ENCODE results near the gene APC.
"Not testable (repeated sequence)": the region's sequence is repeated elsewhere in the genome, so short reads cannot be mapped to it uniquely, and the experiment has no call there.

Gene APC

DNA sequence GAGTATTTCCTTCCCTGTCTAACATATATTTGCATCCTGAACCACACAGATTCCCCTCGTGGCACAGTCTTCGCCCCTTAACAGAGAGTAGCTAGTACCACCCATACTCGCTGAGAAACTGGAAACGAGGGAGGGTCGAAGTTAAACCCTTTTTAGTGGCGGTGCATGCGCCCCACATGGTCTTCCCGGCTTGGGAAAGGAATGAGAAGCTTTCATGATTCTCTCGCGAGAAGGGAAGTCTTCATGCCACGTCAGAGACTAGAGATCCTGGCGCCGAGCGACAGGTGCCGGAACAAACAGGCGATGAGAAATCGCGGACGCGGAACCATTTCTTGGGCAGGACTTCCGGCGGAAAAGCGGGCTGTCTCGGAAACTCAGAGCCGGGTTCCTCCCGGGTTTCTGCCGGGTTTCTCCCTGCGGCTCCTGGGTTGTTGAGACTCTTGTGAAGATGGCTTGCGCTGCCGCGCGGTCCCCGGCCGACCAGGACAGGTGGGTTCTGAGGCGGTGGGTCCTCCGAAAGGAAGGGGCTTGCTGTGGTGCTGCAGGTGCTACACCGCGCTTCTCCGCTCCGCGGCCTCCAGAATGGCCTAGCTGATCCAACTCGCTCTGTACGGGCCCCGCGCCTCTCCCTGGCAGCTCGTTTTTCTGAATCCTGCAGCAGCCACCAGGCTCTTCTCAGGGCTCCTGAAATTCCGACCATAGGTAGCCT is 123.4 kb downstream of the APC start, which contains the start of gene SRP19:
Gene SRP19 (plus strand): TSS at position 359 of the 709 bp plus-strand sequence. CDS start 90 bp downstream, at position 449.
- DNase-seq, result peak; percentile 99

DNA sequence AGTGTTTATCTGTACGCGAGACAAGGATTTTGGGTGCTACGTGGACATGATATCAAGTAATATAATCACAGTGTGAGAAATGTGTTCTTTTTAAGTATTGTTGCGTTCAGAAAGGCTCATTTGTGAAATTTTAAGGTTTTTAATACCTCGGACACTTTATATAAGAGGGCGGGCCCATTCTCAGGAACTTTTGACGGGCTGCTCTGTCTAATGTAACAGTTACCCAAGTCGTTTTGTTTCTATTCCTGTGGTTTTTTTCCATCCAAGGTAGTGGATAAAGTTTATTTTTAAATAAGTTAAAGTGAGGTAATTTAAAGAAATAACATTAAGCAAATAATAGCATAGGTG is 123.9 kb downstream of the APC start:
- DNase-seq, result no peak

DNA sequence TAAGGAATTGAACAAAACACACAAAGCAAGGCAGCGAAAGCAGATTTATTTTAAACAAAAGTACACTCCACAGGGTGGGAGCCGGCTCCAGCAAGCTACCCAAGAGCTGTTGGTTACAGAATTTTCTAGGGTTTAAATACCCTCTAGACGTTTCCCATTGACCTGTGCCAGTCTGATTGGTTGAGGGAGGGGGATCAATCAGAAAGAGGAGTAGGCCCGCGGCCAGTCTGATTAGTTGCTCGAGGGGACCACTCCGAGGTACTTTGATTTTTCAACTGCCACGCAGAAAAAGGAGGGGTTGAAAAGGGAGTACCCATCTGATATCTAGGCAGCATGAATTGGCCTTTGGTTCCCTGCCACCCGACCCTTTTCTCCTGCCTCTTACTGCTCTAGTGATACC is 124.4 kb downstream of the APC start:
- DNase-seq, result no peak

DNA sequence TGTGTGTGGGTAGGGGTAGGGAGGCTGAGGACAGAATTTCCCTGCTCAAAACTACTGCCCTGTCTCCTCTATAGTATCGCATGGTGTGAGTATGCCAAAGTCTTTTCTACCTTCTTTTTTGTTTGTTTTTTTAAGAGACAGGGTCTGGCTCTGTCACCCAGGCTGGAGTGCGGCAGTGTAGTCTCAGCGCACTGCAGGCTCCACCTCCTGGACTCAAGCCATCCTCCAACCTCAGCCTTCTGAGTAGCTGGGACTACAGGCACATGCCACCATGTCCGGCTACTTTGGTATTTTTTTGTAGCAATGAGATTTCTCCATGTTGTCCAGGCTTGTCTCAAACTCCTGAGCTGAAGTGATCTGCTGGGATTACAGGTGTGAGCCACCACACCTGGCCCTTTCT is 125.9 kb downstream of the APC start:
- DNase-seq, result no peak

DNA sequence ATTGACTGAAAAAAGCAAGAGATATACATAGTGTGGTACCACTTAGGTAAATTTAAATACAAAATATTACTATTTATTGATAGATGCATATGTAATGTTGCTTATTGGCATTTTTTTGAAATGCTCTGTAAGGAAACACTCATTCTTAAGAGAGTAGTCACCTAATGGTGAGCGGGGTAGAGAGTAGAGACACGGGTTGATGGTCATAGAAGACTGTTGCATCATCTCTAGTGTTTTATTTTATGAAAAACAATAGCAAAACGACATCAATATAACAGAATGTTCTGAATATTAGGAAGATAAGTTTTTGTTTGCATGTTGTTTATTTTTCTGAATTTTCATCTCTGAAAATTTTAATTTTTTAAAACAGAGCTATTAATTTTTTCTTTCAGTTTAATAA is 127.4 kb downstream of the APC start:
- no peak for DNase-seq

DNA sequence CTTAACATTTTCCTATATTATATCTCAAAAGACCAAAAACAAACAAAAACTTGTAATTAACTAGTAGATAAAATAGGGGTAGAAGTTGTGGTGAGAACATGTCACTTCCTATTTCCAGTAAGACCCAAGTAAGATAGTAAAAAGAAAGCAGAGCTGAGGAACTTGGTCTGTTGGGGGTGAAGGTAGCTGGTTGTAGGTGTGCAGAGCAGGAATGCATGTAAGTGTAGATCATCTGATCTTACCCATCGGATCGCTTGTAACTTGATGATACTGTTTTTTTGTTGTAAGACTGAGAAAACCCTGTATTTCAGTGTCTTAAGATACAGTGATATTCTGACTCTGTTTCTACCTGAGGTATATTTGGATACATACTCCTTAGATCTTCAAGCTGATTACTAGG is 129.1 kb downstream of the APC start:
- no peak for DNase-seq

DNA sequence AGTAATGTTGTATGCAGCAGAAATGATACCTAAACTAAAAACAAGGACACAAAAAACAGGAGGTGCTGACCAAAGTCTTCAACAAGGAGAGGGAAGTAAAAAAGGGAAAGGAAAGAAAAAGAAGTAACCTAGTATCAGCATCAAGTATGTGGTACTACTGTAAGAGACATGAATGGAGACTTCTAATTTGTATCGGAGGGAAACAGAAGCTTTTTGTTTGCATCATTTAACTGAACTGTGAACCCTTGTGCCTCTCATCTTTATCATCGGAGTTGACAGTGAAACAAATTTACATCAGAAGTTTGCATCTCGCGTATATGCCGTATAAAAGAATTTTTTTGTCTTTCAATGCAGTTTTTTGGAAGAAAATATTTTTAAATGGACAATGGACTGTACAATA is 129.7 kb downstream of the APC start:
- DNase-seq, result no peak

DNA sequence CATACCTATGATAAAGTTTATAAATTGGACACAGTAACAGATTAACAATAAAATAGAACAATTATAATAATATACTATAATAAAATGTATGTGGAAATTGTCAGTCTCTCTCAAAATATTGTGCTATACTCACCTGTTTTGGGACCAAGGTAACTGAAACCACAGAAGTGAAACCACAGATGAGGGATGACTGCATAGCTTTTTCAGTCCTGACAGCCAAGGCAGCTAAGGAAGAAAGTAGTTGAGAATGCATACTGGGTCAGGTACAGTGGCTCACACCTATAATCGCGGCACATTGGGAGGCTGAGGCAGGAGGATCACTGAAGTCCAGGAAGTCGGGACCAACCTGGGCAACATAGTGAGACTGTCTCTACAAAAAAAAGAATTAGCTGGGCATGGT is 132.3 kb downstream of the APC start:
- DNase-seq, result no peak

DNA sequence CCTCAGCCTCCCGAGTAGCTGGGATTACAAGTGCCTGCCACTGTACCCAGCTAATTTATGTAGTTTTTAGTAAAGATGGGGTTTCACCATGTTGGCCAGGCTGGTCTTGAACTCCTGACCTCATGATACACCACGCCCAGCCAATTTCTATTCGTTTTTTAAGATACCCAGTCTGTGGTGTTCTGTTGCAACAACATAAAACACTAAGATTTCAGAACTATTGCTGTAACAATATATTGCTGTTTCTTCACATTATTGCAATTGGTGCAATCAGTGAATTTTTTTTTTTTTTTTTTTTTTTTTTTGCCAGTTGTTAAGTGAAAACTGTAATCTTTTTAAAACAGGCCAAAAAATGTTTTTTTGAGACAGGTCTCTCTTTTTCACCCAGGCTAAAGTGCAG is 133.3 kb downstream of the APC start:
- no peak for DNase-seq

DNA sequence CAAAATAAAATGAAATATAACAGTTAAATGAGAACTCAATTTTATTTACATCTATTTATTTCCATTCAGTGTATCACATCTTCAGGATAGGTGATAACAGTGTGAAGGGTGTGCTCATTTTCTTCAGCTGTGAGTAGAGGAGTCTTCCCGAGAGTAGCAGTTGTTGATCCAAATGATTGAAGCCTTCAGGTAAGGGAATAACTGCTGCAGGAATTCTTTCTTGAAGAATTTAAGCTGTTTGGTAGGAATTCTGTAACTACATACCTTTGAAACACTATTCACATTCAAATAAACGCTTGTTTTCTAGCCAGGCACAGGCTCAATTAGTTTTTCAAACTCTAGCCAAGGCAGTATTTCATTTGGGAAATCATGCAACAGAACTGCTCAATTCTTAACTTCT is 138.7 kb downstream of the APC start:
- DNase-seq, result no peak

DNA sequence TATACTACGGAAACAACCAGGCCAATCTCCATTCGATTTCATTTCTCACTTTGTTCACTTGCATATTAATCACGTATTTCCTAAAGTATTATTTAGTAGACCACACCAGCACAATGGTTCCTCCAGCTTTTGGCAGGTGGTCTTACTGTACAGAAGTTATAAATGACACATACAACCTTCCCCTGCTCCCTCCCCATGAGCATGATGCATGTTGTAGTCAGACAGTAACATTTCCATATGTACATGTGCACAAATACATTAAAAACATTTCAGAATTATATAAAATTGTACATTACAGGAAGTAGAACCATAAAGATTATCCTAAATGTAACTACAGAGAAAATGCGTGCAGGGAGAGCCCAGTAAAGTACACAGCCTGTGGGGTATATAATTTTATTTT is 140.4 kb downstream of the APC start:
- no peak for DNase-seq

DNA sequence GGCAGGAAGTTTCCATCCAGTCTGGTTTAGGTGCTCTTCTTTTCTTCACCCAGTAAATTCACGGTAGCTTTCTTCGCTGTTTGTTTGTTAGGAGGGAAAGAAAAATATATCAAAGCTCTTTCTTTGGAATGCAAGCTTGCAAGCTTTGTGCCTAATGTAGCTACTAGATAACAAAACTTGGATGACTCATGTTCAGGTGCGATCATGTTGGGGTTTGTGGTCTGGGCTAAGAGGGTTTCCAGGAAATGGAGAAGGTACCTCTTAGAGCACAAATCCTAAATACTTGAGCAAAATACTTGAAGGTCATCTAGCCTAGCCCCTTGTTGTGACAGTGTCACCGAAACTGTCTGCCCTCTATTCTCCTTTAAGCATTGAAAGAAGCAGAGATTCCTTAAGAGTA is 141.1 kb downstream of the APC start:
- DNase-seq, result peak; percentile 49

DNA sequence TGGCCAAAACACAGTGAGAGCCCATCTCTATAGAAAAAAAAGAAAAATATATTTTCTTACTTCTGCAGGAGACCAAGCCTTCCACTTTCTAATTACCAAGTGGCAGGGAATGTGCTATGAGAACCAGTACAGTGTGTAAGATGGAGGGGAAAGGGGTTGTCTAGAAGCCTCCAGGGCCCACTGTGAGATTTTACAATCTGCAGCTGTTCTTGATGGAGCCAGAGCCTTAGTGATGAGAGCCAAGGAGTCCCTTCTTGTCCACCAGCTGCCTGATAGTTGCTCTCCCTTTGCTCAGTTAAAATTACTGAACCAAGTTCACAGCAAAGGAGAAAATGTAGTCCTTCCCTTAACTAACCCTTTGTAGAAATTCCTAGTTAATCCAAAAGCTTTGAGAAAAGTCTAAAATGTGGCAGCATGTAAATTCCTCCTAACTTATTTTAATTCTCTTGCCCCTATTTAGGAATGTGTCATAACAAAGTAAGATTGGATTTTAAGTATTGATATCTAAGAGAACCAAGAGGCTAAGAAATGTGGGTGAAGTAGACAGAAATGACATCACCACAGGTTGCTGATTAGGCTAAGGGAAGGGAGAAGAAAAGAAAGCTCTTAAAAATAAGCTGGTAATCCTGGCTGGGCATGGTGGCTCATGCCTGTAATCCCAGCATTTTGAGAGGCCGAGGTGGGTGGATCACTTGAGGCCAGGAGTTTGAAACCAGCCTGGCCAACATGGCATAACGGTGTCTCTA is 142.7 kb downstream of the APC start:
- no peak for DNase-seq

DNA sequence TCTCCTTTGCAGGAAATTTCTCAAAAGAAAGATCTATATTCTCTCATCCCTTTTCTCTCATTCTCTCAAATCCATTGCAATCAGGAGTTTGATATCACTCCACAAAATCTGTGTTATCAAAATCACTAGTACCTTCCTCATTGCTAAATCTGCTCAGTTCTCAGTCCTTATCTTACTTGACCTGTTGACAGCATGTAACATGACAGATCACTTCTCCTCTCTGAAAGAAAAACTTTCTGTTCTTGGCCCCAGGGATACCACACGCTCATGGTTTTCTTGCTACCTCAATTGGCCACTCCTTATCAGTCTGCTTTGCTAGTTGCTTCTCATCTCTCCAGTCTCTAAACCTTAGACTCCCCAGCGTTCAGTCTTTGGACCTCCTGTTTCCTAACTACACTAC is 145.5 kb downstream of the APC start:
- DNase-seq, result peak; percentile 37

DNA sequence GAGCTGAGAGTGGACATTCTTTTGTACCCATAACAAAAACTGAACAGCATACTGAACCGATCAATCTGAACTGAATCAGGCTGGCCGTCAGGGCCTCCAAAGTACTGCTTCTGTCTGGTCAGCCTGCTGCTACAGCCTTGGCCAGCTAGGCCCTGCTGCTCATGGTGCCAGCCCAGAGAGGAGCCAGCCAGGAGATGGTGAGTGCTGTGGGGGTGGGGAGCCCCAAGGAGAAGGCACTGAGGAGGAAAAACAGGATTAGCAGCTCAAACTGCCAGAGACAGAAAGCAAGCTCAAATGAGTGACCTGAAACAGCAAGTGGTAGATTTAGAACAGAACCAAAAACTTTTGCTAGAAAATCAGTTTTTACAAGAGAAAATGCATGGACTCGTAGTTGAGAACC is 147.3 kb downstream of the APC start:
- no peak for DNase-seq

DNA sequence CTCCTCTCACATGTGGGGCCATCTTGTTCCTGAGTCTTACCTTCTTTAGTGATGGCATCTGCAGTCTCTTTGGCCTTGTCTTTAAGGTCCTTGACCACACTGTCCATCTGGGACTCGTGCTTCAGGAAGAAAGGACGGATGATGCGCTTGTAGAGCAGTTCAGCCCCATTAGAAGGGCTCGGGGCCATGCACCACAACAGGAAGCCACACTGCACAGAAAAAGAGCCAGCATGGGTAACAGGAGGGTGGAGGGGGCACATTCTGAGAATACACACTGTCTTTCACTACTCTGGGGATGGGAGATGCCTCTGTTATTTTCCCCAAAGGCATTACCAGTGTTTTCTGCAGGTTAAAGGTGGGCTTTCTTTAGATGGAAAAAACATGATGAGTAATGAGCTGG is 149.3 kb downstream of the APC start:
- DNase-seq, result no peak

DNA sequence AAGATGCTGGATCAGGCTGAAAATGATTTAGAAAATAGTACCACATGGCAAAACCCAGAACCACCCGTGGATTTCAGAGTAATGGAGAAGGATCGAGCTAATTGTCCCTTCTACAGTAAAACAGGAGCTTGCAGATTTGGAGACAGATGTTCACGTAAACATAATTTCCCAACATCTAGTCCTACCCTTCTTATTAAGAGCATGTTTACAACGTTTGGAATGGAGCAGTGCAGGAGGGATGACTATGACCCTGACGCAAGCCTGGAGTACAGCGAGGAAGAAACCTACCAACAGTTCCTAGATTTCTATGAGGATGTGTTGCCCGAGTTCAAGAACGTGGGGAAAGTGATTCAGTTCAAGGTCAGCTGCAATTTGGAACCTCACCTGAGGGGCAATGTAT is 154.4 kb downstream of the APC start:
- not testable (repeated sequence) for DNase-seq

DNA sequence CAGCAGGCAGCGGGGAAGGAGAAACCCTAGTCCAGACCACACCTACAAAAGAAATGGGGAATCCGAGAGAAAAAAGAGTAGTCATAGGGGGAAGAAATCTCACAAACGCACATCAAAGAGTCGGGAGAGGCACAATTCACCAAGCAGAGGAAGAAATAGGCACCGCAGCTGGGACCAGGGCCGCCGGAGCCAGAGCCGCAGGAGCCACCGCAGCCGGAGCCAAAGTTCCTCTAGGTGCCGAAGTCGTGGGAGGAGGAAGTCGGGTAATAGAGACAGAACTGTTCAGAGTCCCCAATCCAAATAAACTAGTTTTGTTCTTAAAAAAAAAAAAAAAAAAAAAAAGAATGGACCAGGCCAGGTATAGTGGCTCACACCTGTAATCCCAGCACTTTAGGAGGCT is 155.1 kb downstream of the APC start:
- DNase-seq, result no peak

DNA sequence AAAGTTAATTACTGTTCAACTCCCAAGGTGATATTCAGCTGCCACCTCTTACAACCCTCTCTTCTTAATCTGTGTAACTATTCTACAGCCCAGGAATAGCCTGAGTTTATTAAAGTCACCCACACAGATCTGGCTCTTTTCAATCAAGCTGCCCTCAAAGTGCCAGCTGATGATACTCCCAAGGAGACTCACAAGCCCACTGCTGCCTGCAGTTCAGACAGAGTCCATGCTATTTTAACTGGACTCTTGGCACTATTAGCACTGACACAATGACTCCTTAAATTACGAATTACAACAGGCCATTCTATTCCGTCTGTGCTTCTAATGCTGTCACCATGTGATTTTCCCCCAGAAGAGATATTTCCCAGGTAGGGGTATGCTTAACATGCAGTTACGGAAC is 158.0 kb downstream of the APC start:
- no peak for DNase-seq
